Immature natural killer cell (primary cell): ENCODE data around the gene ESF1. TPM values are rescaled to one million over a fixed set of nuclear protein-coding genes. Genes with fewer than 3 reads are reported as not detected.
A peak's percentile ranks its signal among the peaks of the same experiment; 100 is the strongest.

Experiments
- DNase-seq, 3 donors: peaks; one replicate each; pipeline ENCODE4 v3.0.0; 2022; ENCODE audit warnings: mixed read lengths in 1 of 3
- H3K27ac Mint-ChIP-seq, 6 donors: one replicate each; pipeline ENCODE4 v1.8.0; 2020; ENCODE audit warnings: mixed read lengths in 6 of 6, mild to moderate bottlenecking in 5 of 6, inconsistent platforms in 4 of 6, moderate library complexity in 3 of 6
- H3K27me3 Mint-ChIP-seq, 3 donors: one replicate each; pipeline ENCODE4 v1.8.0; 2020 to 2021; ENCODE audit warnings: low read depth in 3 of 3, mild to moderate bottlenecking in 3 of 3, mixed read lengths in 3 of 3, moderate library complexity in 3 of 3, inconsistent platforms in 1 of 3
- H3K36me3 Mint-ChIP-seq, 3 donors: one replicate each; pipeline ENCODE4 v1.8.0; 2020; ENCODE audit warnings: mixed read lengths in 3 of 3, inconsistent platforms in 2 of 3, mild to moderate bottlenecking in 2 of 3
- H3K4me1 Mint-ChIP-seq, 2 donors: one replicate each; pipeline ENCODE4 v1.8.0; 2020; ENCODE audit warnings: inconsistent platforms in 2 of 2, mild to moderate bottlenecking in 2 of 2, mixed read lengths in 2 of 2, moderate library complexity in 1 of 2
- H3K4me3 Mint-ChIP-seq, 5 donors: one replicate each; pipeline ENCODE4 v1.8.0; 2020; ENCODE audit warnings: mild to moderate bottlenecking in 5 of 5, mixed read lengths in 5 of 5, inconsistent platforms in 3 of 5, moderate library complexity in 3 of 5
- H3K9me3 Mint-ChIP-seq, 6 donors: one replicate each; pipeline ENCODE4 v1.8.0; 2020; ENCODE audit warnings: mild to moderate bottlenecking in 6 of 6, mixed read lengths in 6 of 6, inconsistent platforms in 4 of 6, moderate library complexity in 3 of 6
- polyA plus RNA-seq, 3 donors: library from polyadenylated mRNA; unstranded; fragments of 300-500 nt; fragmentation: Illumina TruSeq; gene quantifications; one replicate each; pipeline ENCODE4 v1.2.3, GENCODE V29; 2021

The ESF1 gene
- polyA plus RNA-seq, 3 donors from 2014 or later: 4.1 to 6.7 (median 4.5) TPM

DNA sequence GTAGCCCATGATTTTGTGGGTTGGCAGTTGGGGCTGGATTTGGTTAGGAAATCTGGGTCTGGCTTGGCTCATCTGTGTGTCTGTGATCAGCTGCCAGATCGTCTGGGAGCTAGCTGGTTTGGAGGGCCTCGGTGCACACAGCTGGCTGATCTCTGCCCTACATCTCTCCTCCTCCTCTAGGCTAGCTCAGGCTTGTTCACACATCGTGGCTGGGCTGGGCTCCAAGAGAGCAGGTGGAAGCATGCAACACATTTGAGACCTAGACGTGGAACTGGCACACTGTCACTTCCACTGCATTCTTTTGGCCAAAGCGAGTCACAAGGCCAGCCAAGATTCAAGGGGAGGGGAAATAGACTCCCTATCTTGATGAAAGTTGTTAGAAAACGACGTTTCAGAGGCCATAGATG lies 16.0 kb upstream of the ESF1 start:
- no peak overlapping the region for H3K27ac Mint-ChIP-seq
- H3K36me3 Mint-ChIP-seq: peaks cover 28 to 60% (median 33%) of the 10 kb centered on the region in 3 donors

GRCh38 chr20:13799974-13800373 lies 15.3 kb upstream of the ESF1 start:
- Mint-ChIP-seq H3K4me1 (no peaks in the 10 kb centered on the region), H3K27ac (peak overlapping the region in 3 of 6 donors; percentile 4 to 19 (median 8)), H3K4me3 (no peak overlapping the region), H3K9me3 (no peaks in the 10 kb centered on the region), H3K36me3 (peaks cover 29 to 60% (median 35%) of the 10 kb centered on the region in 3 donors), H3K27me3 (no peaks in the 10 kb centered on the region)
- DNase-seq: no peak

More for the DNA sequence above, 16.0 kb upstream of the ESF1 start:
- Mint-ChIP-seq H3K4me3 (no peak overlapping the region), H3K27me3 (no peaks in the 10 kb centered on the region), H3K4me1 (no peaks in the 10 kb centered on the region), H3K9me3 (no peaks in the 10 kb centered on the region)
- DNase-seq: no peak

- Mint-ChIP-seq H3K4me1 (no peaks in the 10 kb centered on the region), H3K9me3 (no peaks in the 10 kb centered on the region), H3K4me3 (no peak overlapping the region), H3K36me3 (peaks cover 29 to 58% (median 32%) of the 10 kb centered on the region in 3 donors), H3K27me3 (no peaks in the 10 kb centered on the region), H3K27ac (no peak overlapping the region)
- no peak for DNase-seq
Measured at GRCh38 chr20:13799040-13799439, 14.3 kb upstream of the ESF1 start.

DNA sequence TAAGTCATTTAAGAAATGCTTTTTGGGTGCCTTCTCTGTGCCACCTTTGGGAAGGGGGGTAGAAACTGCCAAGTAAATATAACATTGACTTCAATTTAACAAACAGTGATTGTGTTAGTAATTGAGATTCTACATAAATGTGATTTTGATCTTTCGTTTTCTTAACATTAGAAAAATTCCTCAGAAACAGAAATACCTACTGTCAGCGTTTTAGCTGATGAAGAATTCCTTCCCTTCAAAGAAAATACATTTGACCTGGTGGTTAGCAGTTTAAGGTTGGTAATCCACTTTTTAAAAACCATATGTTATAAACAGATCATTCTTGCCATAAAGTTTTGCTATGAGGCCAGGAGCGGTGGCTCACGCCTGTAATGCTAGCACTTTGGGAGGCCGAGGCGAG lies 9.9 kb upstream of the ESF1 start:
- DNase-seq: no peak
- Mint-ChIP-seq H3K9me3 (no peaks in the 10 kb centered on the region), H3K27ac (no peak overlapping the region), H3K4me3 (no peak overlapping the region), H3K4me1 (peaks cover 0 to 11% of the 10 kb centered on the region in 2 donors), H3K36me3 (peaks cover 34 to 65% (median 35%) of the 10 kb centered on the region in 3 donors), H3K27me3 (no peaks in the 10 kb centered on the region)

DNA sequence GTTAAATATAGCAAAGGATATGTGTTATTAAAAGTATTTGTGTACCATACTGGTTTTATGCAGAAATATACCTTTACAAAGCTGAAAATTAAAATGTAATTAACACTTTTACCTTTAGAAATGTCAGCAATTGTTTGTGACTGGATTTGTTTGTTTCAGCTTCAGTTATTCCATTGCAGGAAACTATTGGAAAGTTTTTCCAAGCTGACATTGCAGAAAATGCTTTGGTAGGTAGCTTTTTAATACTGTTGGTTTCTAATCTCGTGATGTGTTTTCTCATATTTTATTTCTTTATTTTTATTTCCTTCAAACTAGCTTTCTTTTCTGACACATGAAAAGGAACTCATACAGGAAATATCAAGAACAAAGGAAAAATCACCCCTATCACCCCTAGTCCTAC lies 8.3 kb upstream of the ESF1 start:
- no peak overlapping the region for H3K27ac Mint-ChIP-seq
- no peak overlapping the region for H3K4me3 Mint-ChIP-seq
- peaks cover 30 to 55% (median 31%) of the 10 kb centered on the region in 3 donors for H3K36me3 Mint-ChIP-seq
- DNase-seq: no peak
- H3K27me3 Mint-ChIP-seq: no peaks in the 10 kb centered on the region
- H3K9me3 Mint-ChIP-seq: no peaks in the 10 kb centered on the region
- H3K4me1 Mint-ChIP-seq: peaks cover 3 to 15% of the 10 kb centered on the region in 2 donors

DNA sequence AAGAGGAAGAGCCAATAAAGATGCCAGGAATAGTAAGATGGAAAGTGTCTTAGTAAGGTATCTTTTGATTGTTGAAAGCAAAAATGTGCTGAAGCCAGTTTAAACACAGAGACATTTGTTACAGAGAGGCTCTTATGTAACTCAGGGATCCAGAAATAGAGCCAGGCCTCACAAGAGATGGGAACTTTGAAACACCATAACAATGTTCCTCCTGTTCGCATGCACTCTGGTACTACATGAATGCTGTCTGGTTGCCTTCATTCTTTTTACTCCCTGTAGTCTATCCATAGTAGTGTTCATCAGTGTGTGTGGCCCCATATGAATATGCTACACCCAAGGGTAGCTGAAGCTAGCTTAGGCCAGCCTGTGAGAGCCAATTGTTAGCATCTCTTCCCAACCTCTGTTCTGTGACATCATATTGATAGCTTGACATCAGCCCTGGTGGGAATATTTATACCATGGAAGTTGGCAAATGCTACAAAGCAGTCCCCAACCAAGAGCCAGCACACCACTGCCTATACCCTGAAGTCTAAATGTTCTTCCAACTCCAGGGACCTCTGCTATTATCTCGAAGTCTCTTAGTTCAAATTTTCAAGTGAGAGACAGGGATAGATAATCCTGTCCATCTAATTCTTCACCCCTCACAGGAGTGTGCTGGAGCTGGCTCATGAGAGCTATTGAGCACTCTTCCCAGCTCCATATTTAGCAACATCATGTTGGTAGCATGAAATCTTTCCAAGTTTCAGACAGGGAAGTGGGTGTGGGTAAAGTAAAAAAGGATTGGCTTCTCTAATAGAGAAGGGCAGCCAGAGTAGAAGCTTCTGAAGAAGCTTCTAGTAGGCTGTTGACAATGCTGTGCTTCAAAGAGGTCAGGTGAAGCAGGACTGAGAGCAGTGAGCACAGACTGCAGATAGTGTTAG lies 7.1 kb upstream of the ESF1 start:
- no peak overlapping the region for H3K4me3 Mint-ChIP-seq
- H3K4me1 Mint-ChIP-seq: peaks cover 7 to 23% of the 10 kb centered on the region in 2 donors
- no peaks in the 10 kb centered on the region for H3K9me3 Mint-ChIP-seq
- peak overlapping the region in 3 of 6 donors; percentile 46 to 76 (median 64) for H3K27ac Mint-ChIP-seq
- DNase-seq: no peak
- peaks cover 27 to 49% (median 30%) of the 10 kb centered on the region in 3 donors for H3K36me3 Mint-ChIP-seq
- H3K27me3 Mint-ChIP-seq: no peaks in the 10 kb centered on the region

DNA sequence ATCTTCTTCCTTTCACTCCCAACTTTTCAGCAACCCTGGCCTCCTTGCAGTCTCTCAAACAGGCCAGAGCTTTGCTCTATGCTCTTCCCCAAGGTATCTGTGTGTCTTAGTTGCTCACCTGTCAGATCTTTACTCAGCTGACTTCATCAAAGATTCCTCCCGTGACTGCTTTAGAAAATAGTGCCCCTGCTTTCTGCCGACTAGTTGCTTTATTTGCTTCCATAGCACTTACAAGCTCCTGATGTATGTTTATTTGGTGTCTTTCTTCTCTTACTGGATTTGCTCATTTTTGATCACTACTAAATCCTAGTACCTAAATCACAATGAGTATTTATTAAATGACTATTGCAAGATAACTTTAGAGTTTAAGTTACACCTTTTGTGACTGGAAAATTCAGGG lies 6.0 kb upstream of the ESF1 start:
- H3K27me3 Mint-ChIP-seq: peaks cover 0 to 2% (median 0%) of the 10 kb centered on the region in 3 donors
- H3K36me3 Mint-ChIP-seq: peaks cover 20 to 40% (median 22%) of the 10 kb centered on the region in 3 donors
- DNase-seq: no peak
- H3K4me1 Mint-ChIP-seq: peaks cover 18 to 33% of the 10 kb centered on the region in 2 donors
- H3K27ac Mint-ChIP-seq: peak overlapping the region in 1 of 6 donors; percentile 23
- H3K4me3 Mint-ChIP-seq: no peak overlapping the region
- H3K9me3 Mint-ChIP-seq: no peaks in the 10 kb centered on the region

- Mint-ChIP-seq H3K27me3 (peaks cover 7 to 12% (median 10%) of the 10 kb centered on the region in 3 donors), H3K36me3 (peaks cover 17 to 28% (median 17%) of the 10 kb centered on the region in 3 donors), H3K27ac (peak overlapping the region in 1 of 6 donors; percentile 43), H3K9me3 (no peaks in the 10 kb centered on the region), H3K4me3 (no peak overlapping the region), H3K4me1 (peaks cover 35 to 58% of the 10 kb centered on the region in 2 donors)
- DNase-seq: peak in 1 of 3 donors; percentile 12
Measured at GRCh38 chr20:13788167-13788834, 3.6 kb upstream of the ESF1 start.

DNA sequence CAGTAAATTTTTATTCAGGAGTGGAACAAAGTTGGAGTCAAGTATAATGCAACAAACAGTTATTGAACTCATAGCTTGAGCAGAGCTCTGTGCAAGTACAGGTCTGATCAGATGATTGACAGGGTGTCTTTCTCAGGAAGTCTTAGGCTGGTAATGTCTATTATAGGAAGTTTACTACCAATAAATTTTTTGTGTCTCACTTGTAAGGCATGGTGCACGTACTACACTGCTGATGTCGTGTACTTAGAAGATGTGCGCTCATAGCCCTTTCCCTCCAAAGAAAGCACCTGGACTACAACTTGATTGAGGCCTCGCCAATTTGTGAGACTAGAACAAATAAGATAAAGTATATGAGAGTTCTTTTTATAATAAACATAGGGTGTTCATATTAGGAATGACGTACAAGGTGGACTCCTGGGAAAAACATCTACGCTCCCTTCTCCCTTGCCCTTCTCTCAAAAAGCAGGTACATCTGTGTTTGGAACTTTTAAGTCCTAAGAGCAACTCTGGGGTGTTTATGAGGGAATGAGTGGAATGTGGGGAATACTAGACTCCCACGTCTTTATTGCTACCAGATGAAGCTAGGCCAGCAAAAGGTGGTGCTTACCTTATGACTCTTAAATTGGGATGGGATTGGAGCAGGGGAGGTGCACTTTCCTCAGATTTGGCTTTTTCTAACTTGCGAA lies 1.6 kb upstream of the ESF1 start:
- Mint-ChIP-seq H3K4me1 (peaks cover 35 to 68% of the 10 kb centered on the region in 2 donors), H3K36me3 (peaks cover 21 to 27% (median 26%) of the 10 kb centered on the region in 3 donors), H3K4me3 (peak overlapping the region; percentile 95 to 100 (median 98)), H3K27ac (peak overlapping the region; percentile 81 to 97 (median 92)), H3K9me3 (no peaks in the 10 kb centered on the region), H3K27me3 (peaks cover 7 to 12% (median 12%) of the 10 kb centered on the region in 3 donors)
- no peak for DNase-seq

GRCh38 chr20:13784271-13784892 lies 337 bp downstream of the ESF1 start:
- H3K27ac Mint-ChIP-seq: peak overlapping the region; percentile 90 to 100 (median 96)
- H3K36me3 Mint-ChIP-seq: peaks cover 17 to 24% (median 17%) of the 10 kb centered on the region in 3 donors
- H3K9me3 Mint-ChIP-seq: no peaks in the 10 kb centered on the region
- H3K27me3 Mint-ChIP-seq: peaks cover 7 to 12% (median 12%) of the 10 kb centered on the region in 3 donors
- no peak for DNase-seq
- H3K4me1 Mint-ChIP-seq: peaks cover 37 to 66% of the 10 kb centered on the region in 2 donors
- H3K4me3 Mint-ChIP-seq: peak overlapping the region; percentile 95 to 100 (median 98)

- Mint-ChIP-seq H3K27ac (peak overlapping the region in 1 of 6 donors; percentile 90), H3K4me1 (peaks cover 37 to 66% of the 10 kb centered on the region in 2 donors), H3K9me3 (no peaks in the 10 kb centered on the region), H3K4me3 (peak overlapping the region; percentile 3 to 100 (median 95)), H3K27me3 (peaks cover 7 to 12% (median 12%) of the 10 kb centered on the region in 3 donors), H3K36me3 (peaks cover 17 to 24% (median 17%) of the 10 kb centered on the region in 3 donors)
- DNase-seq: no peak
Measured at GRCh38 chr20:13783528-13783927, 1.2 kb downstream of the ESF1 start.

GRCh38 chr20:13778827-13779226 lies 5.9 kb downstream of the ESF1 start:
- peaks cover 0 to 1% (median 0%) of the 10 kb centered on the region in 3 donors for H3K27me3 Mint-ChIP-seq
- H3K4me3 Mint-ChIP-seq: no peak overlapping the region
- H3K27ac Mint-ChIP-seq: no peak overlapping the region
- H3K9me3 Mint-ChIP-seq: no peaks in the 10 kb centered on the region
- peaks cover 5 to 32% of the 10 kb centered on the region in 2 donors for H3K4me1 Mint-ChIP-seq
- H3K36me3 Mint-ChIP-seq: peaks cover 24 to 40% (median 36%) of the 10 kb centered on the region in 3 donors
- DNase-seq: no peak

GRCh38 chr20:13777171-13777601 lies 7.5 kb downstream of the ESF1 start:
- Mint-ChIP-seq H3K36me3 (peaks cover 24 to 41% (median 29%) of the 10 kb centered on the region in 3 donors), H3K4me1 (peaks cover 5 to 16% of the 10 kb centered on the region in 2 donors), H3K9me3 (no peaks in the 10 kb centered on the region), H3K27ac (peak overlapping the region in 2 of 6 donors; percentile 15 to 54), H3K27me3 (no peaks in the 10 kb centered on the region), H3K4me3 (no peak overlapping the region)
- DNase-seq: no peak
